ENCODE measurements around the gene ACER2.

GRCh38 chr9:19379283-19379682 is 29.5 kb upstream of the ACER2 start:
- TF ChIP-seq CTCF (IDR thresholded peaks at IDR 0.05; ENCODE audit: low read length) (no peak), EZH2 (IDR thresholded peaks at IDR 0.05; ENCODE audit: borderline replicate concordance, low read length) (no peak)
